T47D (cell line): Measurements from ENCODE around the gene AMZ2.
"Not testable (repeated sequence)": the region's sequence is repeated elsewhere in the genome, so short reads cannot be mapped to it uniquely, and the experiment has no call there.

Source experiments
- DNase-seq, 2 experiments: peaks; one replicate each; pipeline versions ENCODE4 v3.0.0 to v3.0.0-alpha.2; 2011 to 2012; ENCODE audit warnings: low read depth in 1 of 2, low spot score in 1 of 2
- JUND ChIP-seq: IDR thresholded peaks from 2 replicates; pipeline ENCODE4 v1.6.1; 2012; ENCODE audit warnings: low read depth
- in situ Hi-C: cut with HindIII; loops from 2 replicates; pipeline ENCODE4 v1.10.0; 2016; ENCODE audit warnings: low sequenced_read_pairs, low pct_unique_long_range_greater_than_20kb

AMZ2 gene

GRCh38 chr17:68247445-68248198 is at the start of gene AMZ2:
Gene AMZ2 (plus strand): TSS chr17:68248043. CDS start chr17:68250188, 2,145 bp downstream.
- in situ Hi-C loops: no loop called here
- DNase-seq: peak; percentile 90 to 96

DNA sequence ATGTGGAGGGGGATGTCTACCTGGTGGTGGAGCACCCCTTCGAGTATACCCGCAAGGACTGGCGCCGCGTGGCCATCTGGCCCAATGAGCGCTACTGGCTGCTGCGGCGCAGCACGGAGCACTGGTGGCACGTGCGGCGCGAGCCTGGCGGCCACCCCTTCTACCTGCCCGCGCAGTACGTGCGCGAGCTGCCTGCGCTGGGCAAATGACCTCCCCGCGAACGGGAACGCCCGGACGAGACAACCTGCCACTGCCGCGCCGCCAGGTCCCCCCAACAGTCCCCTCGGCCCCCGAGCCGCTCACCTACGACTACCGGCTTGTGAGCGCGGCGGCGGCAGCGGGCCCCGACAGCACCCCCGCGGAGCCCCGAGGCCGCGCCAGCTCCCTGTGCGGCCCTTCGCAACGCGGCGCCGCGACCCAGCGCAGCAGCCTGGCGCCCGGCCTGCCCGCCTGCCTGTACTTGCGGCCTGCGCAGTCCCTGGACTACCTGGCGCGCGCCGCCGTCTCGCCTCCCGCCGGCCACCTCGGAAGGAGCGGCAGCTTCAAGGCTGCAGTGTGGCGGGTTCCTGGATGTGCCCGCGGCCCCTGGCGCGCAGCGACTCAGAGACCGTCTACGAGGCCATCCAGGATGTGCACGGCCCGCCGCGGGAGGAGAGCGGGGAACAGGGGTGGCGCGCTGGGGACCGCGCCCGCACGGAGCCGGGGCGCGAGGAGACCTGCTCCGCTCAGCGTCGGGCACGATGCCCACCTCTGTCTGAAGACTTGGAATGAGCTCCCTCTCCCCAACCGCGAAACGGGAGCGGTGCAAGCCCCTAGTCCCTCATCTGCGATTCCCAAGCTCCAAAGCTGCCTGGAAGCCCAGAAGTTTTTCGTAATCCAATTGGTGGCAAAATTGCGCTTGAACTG is 48.7 kb upstream of the AMZ2 start:
- DNase-seq: no peak
- no peak for TF ChIP-seq JUND
- in situ Hi-C loops: no loop called here

More at GRCh38 chr17:68247445-68248198, at the start of gene AMZ2:
- TF ChIP-seq JUND: no peak

DNA sequence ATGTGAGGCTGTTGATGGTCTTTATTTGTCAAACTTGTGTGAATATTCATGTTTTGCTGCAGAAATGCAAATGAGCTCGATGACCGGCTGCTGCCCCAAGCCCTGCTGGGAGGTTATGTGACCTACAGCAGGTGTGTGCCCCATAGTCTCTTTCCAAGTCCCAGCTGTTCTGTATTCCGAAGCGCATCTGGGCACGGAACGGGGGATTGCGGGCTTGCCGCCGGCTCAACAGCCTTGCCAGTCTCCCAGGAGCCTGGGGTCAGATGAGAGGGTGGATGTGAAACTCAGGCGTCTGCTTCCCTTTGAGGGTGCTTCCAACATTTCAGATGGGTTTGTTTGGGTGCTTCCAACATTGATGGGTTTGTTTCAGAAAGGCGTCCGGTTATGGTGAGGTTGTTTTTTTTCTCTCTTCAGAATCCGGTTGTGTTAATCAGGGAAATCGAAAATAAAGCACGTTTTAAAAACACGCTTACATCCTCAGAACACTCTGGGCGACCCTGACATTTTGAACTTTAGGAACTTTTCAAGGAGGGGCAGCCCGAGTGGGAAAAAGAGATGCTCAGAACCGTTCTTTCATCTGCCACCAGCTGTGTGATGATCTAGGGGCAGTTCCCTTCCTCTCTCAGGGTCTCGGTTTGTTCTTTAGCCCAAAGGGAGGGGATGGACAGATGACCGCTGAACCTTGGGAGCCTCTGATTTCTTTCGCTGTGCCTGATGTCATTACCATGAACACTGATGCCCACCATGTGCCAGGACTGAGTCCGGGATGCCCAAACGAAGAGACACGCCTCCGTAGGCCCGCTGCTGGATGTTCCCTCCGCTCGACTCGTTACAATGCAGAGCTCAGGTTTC is 47.8 kb upstream of the AMZ2 start:
- in situ Hi-C loops: no loop called here
- DNase-seq: no peak
- TF ChIP-seq JUND: no peak

GRCh38 chr17:68200689-68201417 is 47.0 kb upstream of the AMZ2 start:
- DNase-seq: peak; percentile 79 to 89
- in situ Hi-C loops: no loop called here
- no peak for TF ChIP-seq JUND

DNA sequence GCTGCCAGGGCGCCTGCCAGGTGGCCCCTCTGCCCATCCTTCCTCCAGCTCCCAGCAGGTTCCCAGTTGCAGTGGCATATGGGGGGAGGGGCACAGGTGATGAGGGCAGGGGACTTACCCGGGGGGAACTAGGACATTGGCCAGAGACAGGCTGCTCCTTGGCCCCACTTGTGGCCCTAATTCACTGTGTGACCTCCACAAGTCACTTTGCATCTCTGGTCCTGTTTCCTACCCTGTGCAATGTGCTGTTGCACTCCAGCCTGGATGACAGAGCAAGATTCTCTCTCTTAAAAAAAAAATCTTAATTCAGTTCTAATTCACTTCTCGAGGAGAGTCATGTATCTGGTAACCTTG is 46.4 kb upstream of the AMZ2 start:
- DNase-seq, in situ Hi-C loops: not testable (repeated sequence)

DNA sequence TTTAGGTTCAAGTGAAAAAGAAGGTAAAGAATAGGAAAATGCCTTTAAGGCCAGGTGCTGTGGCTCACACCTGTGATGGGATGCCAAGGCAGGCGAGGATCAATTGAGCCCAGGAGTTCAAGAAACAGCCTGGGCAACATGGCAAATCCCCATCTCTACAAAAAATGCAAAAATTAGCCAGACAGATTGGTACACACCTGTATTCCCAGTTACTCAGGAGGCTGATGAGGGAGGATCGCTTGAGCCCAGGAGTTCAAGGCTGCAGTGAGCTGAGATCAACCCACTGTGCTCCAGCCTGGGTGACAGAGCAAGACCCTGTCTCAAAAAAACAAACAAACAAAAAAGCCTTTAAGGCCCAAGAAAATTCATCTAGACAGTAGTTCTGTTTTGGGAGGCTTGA is 45.5 kb upstream of the AMZ2 start:
- DNase-seq, in situ Hi-C loops: not testable (repeated sequence)

DNA sequence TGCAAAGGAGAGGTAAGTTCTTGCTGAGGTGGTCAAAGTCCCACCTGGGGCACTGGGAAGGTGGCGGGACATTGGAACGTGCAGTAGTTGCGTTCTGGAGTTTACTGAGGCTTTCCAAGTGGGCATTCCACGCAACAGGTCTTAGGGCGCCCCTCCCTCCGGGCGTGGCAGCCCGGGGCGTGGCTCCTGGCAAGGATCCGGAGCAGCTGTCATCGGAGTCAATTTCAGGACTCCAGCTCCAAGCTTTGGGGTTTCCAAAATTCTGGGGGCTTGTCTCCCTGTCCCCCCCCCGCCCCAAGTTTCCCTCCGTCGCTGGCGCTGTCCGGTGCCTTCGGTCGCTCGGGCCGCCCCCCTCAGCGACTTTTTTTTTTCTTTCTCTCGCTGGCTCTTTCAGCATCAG is 43.1 kb upstream of the AMZ2 start:
- peak in 1 of 2 experiments; percentile 53 for DNase-seq
- TF ChIP-seq JUND: no peak
- in situ Hi-C loops: no loop called here

DNA sequence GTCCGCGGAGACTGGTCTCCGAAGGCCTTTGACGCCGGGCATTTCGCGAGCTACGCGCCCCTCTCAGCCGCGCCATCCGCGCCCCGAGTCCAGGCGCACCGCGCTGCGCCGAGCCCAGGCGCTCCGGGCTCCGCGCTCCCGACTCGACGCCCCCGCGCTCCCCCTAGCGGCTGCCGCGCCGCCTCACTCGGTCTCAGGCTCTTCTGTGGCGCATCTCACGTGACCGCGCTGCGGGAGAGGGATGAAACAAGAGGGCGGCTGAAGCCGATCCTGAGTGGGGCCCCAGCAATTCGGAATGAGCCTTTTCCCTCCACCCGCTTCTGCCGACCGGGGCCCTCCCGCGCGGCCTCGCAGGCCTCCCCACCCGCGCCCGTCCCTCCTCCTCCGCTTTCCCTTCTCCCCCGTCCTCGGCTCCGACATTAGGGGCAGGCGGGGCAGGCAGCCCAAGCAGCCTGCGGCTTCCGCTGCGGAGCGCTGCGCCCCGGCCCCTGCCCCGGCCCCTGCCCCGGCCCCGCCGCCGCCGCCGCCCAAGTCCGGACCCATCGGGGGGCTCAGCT is 42.5 kb upstream of the AMZ2 start:
- DNase-seq: peak; percentile 95 to 98
- in situ Hi-C loops: no loop called here
- TF ChIP-seq JUND: no peak

GRCh38 chr17:68205808-68206720 is 41.8 kb upstream of the AMZ2 start:
- no peak for TF ChIP-seq JUND
- no peak for DNase-seq
- in situ Hi-C loops: no loop called here

GRCh38 chr17:68207651-68208253 is 40.1 kb upstream of the AMZ2 start:
- no peak for TF ChIP-seq JUND
- in situ Hi-C loops: no loop called here
- DNase-seq: no peak

DNA sequence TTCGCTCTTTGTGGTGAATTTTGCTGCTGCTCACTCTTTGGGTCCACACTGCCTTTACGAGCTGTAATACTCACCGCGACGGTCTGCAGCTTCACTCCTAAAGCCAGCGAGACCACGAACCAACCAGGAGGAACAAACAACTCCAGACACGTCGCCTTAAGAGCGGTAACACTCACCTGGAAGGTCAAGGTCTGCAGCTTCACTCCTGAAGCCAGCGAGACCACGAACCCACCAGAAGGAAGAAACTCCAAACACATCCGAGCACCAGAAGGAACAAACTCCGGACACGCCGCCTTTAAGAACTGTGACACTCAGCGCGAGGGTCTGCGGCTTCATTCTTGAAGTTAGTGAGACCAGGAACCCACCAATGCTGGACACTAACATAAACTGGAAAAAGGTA is 39.2 kb upstream of the AMZ2 start:
- in situ Hi-C loops, DNase-seq: not testable (repeated sequence)

- DNase-seq, in situ Hi-C loops: not testable (repeated sequence)
Observed at GRCh38 chr17:68209191-68209900, 38.5 kb upstream of the AMZ2 start.
